ENCODE results near the gene SMG9. TPM values are rescaled to one million over a fixed set of nuclear protein-coding genes. Genes with fewer than 3 reads are reported as not detected.

Gene SMG9
- total RNA-seq, 3 donors from 2014 or later (not counting 1 experiment from before 2014, with no cell fraction given): 23.3 to 37.4 (median 28.3) TPM

GRCh38 chr19:43763473-43763939 is 8.7 kb upstream of the SMG9 start:
- Histone ChIP-seq H3K4me1 (ENCODE audit: control insufficient read depth, insufficient read depth, low read length) (peaks cover 37% of the 10 kb centered on the region), H3K27ac (ENCODE audit: low read length) (no peak overlapping the region), H3K9me3 (ENCODE audit: control insufficient read depth, insufficient read depth, low read length) (no peaks in the 10 kb centered on the region), H3K36me3 (ENCODE audit: control insufficient read depth, insufficient read depth, low read length) (no peaks in the 10 kb centered on the region), H3K27me3 (ENCODE audit: control insufficient read depth, insufficient read depth, low read length) (no peaks in the 10 kb centered on the region), H3K4me3 (ENCODE audit: low read length) (no peak overlapping the region)
- peaks cover 0 to 3% of the 10 kb centered on the region in 2 donors for H3K27me3 Mint-ChIP-seq (ENCODE audit: low read depth in 2 of 2)
- H3K27ac Mint-ChIP-seq: no peak overlapping the region
- intact Hi-C loops (cut with micrococcal nuclease): no loop called here
- TF ChIP-seq CTCF (IDR thresholded peaks at IDR 0.05): no peak
- H3K36me3 Mint-ChIP-seq: no peaks in the 10 kb centered on the region
- DNase-seq: no peak
- ATAC-seq: no peak
- whole genome bisulfite sequencing (ENCODE audit: insufficient coverage): 63% methylated on average over 3 of the region's 3 CpGs
- H3K9me3 Mint-ChIP-seq: no peaks in the 10 kb centered on the region
- no peak overlapping the region for H3K4me3 Mint-ChIP-seq
- H3K4me1 Mint-ChIP-seq: no peaks in the 10 kb centered on the region

- H3K9me3 Mint-ChIP-seq: no peaks in the 10 kb centered on the region
- H3K36me3 Mint-ChIP-seq: no peaks in the 10 kb centered on the region
- Histone ChIP-seq H3K4me1 (ENCODE audit: control insufficient read depth, insufficient read depth, low read length) (peaks cover 37% of the 10 kb centered on the region), H3K4me3 (ENCODE audit: low read length) (no peak overlapping the region), H3K36me3 (ENCODE audit: control insufficient read depth, insufficient read depth, low read length) (no peaks in the 10 kb centered on the region), H3K27ac (ENCODE audit: low read length) (no peak overlapping the region), H3K27me3 (ENCODE audit: control insufficient read depth, insufficient read depth, low read length) (no peaks in the 10 kb centered on the region), H3K9me3 (ENCODE audit: control insufficient read depth, insufficient read depth, low read length) (no peaks in the 10 kb centered on the region)
- peaks cover 0 to 3% of the 10 kb centered on the region in 2 donors for H3K27me3 Mint-ChIP-seq (ENCODE audit: low read depth in 2 of 2)
- DNase-seq: no peak
- TF ChIP-seq CTCF (IDR thresholded peaks at IDR 0.05): no peak
- H3K4me3 Mint-ChIP-seq: no peak overlapping the region
- 95% methylated on average over 2 of the region's 3 CpGs for WGBS (ENCODE audit: insufficient coverage)
- H3K27ac Mint-ChIP-seq: no peak overlapping the region
- ATAC-seq: no peak
- H3K4me1 Mint-ChIP-seq: no peaks in the 10 kb centered on the region
- intact Hi-C loops (cut with micrococcal nuclease): no loop called here
These were observed 8.1 kb upstream of the SMG9 start for GRCh38 chr19:43762814-43763213.

GRCh38 chr19:43760941-43761340 is 6.2 kb upstream of the SMG9 start:
- no peak overlapping the region for H3K4me3 Mint-ChIP-seq
- 80% methylated on average over 1 of the region's 4 CpGs for WGBS (ENCODE audit: insufficient coverage)
- no peak overlapping the region for H3K27ac ChIP-seq (ENCODE audit: low read length)
- TF ChIP-seq CTCF (IDR thresholded peaks at IDR 0.05): no peak
- no peaks in the 10 kb centered on the region for H3K4me1 Mint-ChIP-seq
- intact Hi-C loops (cut with micrococcal nuclease): no loop called here
- H3K27ac Mint-ChIP-seq: no peak overlapping the region
- no peaks in the 10 kb centered on the region for H3K36me3 Mint-ChIP-seq
- no peak overlapping the region for H3K4me3 ChIP-seq (ENCODE audit: low read length)
- DNase-seq (no peak), ATAC-seq (no peak)
- H3K9me3 Mint-ChIP-seq: no peaks in the 10 kb centered on the region
- H3K4me1 ChIP-seq (ENCODE audit: control insufficient read depth, insufficient read depth, low read length): peaks cover 23% of the 10 kb centered on the region
- no peaks in the 10 kb centered on the region for H3K36me3 ChIP-seq (ENCODE audit: control insufficient read depth, insufficient read depth, low read length)
- no peaks in the 10 kb centered on the region for H3K9me3 ChIP-seq (ENCODE audit: control insufficient read depth, insufficient read depth, low read length)
- H3K27me3 ChIP-seq (ENCODE audit: control insufficient read depth, insufficient read depth, low read length): no peaks in the 10 kb centered on the region
- peaks cover 0 to 3% of the 10 kb centered on the region in 2 donors for H3K27me3 Mint-ChIP-seq (ENCODE audit: low read depth in 2 of 2)

GRCh38 chr19:43759515-43759914 is 4.8 kb upstream of the SMG9 start:
- H3K4me1 ChIP-seq (ENCODE audit: control insufficient read depth, insufficient read depth, low read length): peaks cover 17% of the 10 kb centered on the region
- peaks cover 10 to 11% of the 10 kb centered on the region in 2 donors for H3K4me1 Mint-ChIP-seq
- no peak overlapping the region for H3K27ac Mint-ChIP-seq

More at GRCh38 chr19:43759515-43759914, 4.8 kb upstream of the SMG9 start:
- no peak for TF ChIP-seq CTCF (IDR thresholded peaks at IDR 0.05)
- intact Hi-C loops (cut with micrococcal nuclease): no loop called here
- Mint-ChIP-seq H3K9me3 (no peaks in the 10 kb centered on the region), H3K27me3 (ENCODE audit: low read depth in 2 of 2) (peaks cover 0 to 5% of the 10 kb centered on the region in 2 donors), H3K36me3 (no peaks in the 10 kb centered on the region), H3K4me3 (no peak overlapping the region)
- Histone ChIP-seq H3K27ac (ENCODE audit: low read length) (no peak overlapping the region), H3K36me3 (ENCODE audit: control insufficient read depth, insufficient read depth, low read length) (no peaks in the 10 kb centered on the region), H3K4me3 (ENCODE audit: low read length) (no peak overlapping the region), H3K27me3 (ENCODE audit: control insufficient read depth, insufficient read depth, low read length) (no peaks in the 10 kb centered on the region), H3K9me3 (ENCODE audit: control insufficient read depth, insufficient read depth, low read length) (no peaks in the 10 kb centered on the region)
- no peak for ATAC-seq
- WGBS (ENCODE audit: insufficient coverage): 87% methylated on average over 5 of the region's 5 CpGs
- no peak for DNase-seq

All from natural killer cell (primary cell).